HG03439 (cell line): Measurements from ENCODE around the gene MYO1D.

ENCODE experiments used
- ATAC-seq: cut with Tn5 transposase; IDR thresholded peaks from one replicate; pipeline ENCODE4 v1.9.1; 2021; ENCODE audit warnings: mild to moderate bottlenecking, moderate library complexity; ENCODE audit not compliant: unreplicated experiment

The MYO1D gene

DNA sequence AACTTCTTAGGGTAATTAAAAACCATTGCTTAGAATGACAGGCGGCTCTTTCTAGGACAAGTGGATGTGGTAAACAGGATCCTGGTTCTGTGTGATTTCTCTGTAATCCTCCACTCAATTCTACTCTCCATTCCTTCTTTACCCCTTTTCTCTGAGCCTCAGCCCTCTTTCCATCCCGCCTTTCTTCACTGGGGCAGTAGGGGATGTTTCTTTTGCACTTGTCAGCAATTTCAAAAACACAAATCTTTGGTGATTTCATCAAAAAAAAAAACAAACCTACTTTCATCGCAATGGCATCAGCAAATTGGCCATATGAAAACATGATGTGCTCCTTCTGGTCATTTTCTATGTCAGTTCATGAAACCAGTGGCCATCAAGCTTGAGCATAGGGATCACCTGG, 285.5 kb downstream of the MYO1D start:
- ATAC-seq = no peak

DNA sequence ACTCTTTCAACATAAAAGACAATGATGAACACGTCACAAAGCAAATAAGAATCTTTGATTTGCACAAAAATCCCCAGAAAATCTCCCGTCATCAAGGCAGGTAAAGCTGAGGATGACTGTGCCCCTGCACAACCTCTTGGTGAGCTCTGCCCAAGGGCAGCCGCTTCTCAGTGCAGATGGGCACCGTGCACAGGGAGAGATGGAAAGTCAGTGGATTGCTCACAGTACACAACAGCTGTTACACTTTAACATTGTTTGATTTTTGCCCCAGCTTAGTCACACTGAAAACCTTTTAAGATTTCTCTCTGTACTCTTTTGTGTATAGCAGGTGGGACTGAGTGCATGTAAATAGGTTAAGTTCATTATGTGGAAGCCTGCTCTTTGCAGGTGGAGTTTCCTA, 285.9 kb downstream of the MYO1D start:
- ATAC-seq = no peak

DNA sequence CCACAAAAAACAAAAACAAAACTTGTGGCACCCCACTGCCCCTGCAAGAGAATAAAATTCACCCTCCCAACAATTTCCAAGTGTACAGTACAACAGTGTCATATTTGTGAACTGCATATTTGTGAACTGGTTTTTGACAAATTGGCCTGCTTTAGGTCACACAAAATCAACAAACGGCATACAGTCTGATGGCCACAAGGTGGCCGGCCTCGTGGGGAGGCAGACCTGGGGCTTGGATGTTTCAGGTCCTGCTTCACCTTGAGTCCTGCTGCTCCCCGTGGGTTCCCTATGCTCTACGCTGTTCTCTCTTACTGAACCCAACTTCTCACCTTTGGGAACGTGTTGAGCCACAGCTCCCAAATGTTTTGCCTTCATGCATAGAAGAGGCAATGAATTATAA, 287.9 kb downstream of the MYO1D start:
- no peak for ATAC-seq

DNA sequence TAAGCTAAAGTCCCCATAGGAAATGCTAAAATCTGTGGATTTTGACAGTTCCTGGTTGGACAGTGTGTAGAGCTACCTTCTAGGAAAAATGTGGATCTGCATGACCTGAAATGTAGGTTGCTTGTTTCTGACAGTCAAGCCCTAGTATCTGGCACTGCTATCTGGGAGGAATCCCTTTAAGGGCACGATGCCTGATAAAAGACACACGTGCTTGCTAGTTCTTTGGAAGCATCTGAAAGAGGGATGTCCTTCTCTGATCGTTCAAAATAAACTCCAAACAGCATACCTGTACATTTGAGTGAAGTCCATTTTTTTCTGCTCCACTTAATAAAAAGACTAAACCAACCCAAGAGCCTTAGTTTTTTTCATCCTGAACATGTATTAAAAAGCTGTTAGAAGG, 288.8 kb downstream of the MYO1D start:
- no peak for ATAC-seq

DNA sequence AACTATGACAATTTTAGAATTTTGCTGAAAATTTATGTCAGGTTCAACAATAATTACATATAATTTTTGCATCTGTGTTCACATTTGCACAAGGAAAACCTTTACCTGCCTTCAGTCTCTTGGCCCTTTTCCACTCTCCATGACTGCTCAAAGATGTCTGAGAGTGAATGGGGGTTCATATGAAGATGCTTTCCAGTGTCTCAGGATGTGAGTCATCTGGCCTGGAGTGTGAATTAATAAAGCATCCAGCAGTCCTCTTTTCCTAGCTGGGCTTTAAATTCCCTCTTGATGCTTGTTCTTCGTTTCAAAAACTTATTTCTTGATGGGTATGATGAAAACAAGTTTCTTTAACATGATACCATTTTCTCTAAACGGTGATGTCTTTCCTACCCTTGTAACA, 290.3 kb downstream of the MYO1D start:
- ATAC-seq = no peak

DNA sequence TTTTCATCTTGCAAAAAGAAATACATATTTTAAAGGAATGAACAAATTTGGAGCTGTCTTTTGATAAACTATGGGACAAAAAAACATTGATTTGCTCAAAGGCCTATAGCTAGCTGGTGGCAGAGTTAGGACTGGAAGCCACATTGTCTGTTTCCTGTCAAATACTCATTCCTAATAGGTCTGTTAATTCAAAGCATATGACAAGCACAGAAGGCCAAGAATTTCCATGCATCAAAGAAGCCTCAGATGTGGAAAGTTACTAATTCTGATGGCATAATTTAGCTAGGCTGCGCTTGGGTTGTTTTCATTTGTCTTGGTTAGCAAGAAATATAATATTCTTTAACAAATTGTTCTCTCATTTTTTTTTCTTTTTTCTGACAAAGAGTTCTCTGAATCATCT, 292.1 kb downstream of the MYO1D start:
- no peak for ATAC-seq

DNA sequence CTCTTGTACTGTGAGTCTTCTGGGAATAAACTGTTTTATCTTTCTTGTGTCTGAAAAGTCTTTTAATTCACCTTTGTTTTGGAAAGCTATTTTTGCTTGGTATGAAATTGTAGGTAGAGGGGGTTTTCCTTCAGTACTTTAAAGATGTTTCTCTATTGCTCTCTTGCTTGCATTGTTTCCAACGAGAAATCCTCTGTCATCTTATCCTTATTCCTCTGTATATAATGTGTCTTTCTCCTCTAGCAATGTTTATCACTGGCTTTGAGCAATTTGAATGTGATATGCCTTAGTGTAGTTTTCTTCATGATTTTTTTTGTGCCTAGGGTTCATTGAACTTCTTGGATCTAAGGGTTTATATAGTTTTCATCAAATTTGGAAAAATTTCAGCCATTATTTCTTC, 293.9 kb downstream of the MYO1D start:
- ATAC-seq = no peak

DNA sequence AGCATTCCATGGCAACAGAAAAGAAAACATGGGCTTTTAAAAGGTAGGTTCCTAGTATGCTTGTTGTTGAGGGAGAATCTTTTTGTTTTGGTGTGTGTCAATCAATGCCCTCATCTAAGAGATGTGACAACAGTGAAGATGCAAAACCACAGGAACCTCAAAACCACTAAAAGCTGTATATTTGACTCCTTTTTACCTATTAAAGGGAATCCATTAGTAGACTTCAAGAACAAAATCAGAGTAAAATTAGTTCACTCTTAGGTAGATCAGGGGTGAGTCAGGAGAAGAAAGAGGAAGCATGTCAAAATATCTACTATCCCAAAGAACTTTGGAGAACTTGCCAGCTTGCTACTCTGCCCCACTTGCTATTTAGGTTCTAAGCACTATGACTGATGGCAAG, 301.1 kb downstream of the MYO1D start:
- no peak for ATAC-seq

DNA sequence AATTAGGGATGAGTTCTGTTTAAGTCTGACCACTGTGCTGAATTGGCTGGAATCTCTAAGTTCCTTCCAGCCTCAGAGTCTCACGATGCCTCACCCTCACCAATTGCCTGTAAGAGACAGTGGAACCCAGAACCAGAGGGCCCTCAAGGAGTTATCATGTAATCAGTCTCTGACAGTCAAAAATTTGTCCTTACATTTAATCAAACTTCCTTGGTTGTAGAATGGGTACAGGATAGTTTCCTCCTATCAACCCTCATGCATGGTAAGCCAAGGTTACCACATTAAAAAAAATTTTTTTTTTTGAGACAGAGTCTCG, 306.9 kb downstream of the MYO1D start:
- no peak for ATAC-seq

DNA sequence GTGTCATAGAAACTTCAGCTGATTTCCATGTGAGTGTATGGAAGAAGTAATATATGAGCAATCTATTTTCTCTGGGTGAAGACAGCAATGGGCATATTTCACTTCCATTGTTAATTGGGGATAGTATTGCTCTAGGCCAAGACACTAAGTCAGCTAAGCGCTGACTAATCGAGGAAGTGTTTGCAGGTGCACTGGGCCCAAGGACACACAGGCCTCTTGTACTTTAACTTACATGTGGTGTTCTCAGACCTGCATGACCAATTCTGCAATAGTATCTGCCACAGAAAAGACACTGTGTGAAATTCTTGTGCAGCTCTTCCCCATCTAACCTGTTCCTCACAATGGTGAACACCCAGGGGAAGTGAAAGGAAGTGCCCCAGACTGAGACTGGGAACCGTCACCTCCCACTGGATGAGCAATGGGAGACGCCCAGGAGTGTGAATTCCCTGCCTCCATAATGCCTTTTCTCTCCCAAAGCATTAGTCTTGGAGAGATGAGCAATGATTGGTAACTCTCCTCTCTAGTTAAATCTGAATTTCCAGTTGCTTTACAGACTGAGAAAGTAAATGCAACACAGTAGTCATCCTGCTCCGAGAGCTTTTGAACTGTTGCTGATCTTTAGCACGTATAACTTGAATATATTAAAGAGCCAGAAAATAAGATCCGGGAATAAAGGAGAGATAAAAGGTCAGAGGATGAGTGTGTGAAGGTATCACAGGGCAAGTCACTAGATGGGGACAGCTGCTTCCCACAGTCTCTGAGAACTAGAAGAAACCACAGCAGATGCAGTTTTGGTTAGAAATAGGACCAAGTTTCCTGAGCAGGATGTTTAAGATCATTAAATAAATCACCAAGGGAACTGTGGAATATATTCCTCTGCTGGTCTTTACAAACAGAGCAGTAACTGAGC, 307.5 kb downstream of the MYO1D start:
- no peak for ATAC-seq

DNA sequence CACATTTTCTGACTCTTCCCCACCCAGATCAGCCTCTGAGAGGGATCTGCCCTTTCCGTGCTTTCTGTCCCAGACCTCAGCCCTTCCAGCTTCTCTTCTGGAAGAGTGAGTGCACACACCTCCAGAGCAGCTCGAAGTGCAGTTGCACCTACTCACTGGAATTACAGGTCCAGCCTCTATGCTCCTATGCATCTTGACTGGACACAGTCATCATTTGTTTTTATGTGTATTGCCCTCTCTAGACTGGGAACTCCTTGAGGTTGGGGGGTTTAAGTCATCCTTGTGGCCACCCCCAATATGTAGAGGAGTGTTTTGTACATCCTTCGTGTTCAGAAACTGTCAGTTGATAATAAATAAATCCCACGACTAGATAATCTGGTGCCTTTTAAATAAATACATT, 308.2 kb downstream of the MYO1D start:
- no peak for ATAC-seq

DNA sequence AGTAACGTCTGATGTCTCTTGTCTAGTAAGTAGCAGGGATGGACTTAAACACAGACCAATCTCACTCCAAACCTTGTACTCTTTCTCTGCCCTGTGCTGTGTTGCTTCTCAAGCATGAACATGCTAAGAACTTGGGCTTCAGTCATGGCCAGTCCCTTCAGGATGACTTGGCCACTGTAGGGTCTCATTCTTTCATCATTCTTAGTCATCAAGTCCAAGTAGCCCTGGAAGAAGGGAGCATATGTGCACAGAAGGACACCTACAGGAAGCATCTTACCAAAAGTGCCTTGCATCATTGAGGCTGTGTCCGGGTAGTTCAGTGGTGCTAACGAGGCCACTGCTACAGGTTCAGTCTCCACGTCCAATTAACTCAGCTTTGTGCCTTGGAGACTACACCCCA, 309.4 kb downstream of the MYO1D start:
- ATAC-seq = no peak

DNA sequence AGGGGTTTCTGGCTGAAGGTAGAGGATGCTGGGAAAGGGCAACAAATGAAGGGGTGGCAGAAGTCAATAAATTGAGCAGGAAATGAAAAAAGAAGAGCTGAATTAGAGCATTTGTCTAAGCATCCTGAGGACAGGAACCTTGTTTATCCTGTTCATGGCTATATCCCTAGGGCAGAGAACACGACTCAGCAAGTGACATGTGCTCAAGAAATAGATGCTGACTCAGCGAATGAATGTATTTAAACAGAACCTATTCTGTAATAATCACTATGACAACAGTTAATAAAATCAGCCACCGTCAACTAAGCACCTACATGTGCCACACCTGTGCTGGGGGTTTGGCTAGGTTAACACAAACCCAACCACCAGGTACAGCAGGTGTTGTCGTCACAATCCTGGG, 309.8 kb downstream of the MYO1D start:
- ATAC-seq = no peak

DNA sequence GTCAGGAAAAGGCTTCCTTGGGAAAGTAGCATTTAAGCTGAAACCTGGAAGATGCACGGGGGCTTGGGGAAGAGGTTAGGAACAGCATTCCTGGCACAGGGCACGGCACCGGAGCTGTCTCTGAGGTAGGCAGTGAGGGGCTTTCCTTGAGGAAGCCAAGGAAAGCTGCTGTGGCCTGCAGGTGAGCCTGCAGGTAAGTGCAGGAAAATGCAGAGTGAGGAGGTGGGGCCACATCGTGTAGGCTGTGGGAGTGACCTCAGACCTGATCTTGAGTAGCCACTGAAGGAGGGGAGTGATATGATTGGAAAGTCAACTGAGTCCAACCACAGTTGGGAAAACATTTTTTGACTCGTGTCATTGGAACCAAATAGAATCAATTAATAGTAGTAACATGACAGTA, 310.6 kb downstream of the MYO1D start:
- ATAC-seq = no peak

DNA sequence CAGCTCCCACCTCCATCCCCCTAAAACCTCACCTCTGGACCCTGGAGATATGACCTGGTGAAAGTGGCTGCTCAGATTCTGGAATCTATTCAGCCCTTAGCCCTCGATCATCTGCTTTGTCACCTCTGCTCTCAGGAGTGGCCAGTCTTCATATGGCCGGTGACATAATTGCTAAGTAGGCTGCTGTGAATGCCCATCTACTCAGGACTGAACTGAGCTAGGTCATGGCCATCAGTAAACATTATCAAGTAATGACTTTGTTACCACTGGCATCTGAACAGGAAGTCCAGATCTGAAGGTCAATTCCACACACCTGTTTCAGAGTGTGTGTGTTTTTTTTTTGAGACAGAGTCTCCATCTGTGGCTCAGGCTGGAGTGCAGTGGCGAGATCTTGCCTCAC, 311.5 kb downstream of the MYO1D start:
- no peak for ATAC-seq

DNA sequence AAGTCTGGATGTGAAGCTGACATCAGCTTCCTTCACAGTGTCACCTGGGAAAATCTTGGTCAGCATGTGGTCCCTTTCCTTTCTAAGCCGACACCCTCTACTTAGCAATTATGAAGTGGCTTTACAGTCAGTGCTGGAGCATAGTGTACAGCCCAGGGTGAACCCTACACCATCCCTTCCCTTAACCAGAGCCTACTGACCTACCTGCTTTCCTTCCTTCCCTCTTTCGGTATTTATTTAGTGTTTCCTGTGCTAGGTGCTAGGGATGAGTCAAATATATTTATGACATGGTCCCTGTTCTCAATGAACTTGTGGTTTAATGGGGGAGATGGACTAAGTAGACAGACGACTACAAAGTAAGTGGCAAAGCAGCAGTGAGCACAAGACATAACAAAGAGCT, 312.6 kb downstream of the MYO1D start:
- no peak for ATAC-seq

DNA sequence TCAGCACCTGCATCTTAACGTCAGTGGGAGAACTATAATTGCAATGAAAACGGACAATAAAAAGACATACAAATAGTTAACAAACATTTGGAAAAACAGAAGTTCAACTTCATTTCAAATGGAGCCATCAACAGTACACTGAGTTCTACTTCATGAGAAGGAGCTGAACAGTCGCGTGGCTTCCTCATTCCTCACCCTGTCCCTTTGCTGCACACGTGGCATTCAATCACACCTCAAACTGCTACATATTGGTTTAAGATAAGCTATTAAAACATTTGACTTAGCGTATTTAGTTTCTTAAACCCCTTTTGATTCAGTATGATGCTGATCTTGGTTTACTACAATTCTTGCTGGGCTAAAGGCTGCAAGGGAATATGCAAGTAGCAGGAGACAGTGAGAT, 313.3 kb downstream of the MYO1D start:
- no peak for ATAC-seq

DNA sequence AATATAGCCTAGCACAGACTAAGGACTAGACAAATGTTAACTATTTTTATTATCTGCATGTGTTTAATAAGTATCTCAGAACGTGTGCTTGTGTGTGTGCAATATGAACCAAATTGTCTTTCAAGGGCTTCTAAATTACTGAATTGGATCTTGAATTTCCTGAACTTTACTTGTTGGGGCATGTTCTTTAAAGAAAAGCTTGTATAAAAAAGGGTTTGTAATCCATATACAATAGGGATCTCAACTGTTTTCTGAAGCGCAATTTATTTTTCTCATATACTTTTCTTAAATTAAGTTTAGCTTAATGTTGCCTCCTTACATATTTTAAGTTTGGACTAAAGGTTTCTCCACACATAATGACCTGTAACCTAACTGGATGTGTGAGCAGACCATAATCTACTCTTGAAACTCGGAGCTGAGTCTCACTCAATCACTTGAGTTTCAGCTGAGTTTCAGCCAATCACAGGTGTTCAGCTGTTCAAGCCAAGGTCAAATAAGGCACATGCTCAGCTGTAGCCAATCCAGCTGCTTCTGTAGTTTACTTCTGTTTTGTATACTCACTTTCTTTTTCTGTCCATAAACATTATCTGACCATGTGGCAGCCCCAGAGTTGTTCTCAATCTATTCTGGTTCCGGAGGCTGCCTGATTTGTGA, 317.8 kb downstream of the MYO1D start:
- ATAC-seq = peak; percentile 73

DNA sequence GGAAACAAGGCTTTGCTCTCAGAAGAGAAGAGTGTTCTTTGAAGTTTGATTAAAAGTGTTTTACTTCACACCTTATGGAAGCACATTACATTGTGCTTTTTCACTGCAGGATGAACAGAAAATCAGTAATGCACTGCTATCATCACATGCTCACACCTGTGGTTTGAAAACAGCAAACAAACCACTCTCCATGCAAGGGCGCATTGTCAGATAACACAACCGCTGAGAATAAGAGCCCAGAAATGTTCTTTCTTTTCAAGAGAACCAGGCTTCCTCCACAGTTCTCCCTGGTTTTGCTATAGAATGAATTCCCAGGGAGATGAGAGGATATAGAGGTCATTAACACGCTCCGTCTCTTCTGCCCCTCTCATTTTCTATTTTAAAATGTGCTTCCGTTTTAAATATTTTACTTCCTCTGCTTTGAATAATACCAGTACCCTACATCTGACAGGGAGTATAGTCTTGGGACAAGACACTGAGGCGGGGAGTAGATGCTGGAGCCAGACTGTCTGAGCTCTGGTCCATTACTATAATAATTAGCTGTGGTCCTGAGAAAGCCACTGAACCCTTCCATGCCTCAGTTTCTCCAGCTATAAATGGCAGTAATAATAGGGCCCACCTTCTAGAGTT, 318.5 kb downstream of the MYO1D start:
- no peak for ATAC-seq

DNA sequence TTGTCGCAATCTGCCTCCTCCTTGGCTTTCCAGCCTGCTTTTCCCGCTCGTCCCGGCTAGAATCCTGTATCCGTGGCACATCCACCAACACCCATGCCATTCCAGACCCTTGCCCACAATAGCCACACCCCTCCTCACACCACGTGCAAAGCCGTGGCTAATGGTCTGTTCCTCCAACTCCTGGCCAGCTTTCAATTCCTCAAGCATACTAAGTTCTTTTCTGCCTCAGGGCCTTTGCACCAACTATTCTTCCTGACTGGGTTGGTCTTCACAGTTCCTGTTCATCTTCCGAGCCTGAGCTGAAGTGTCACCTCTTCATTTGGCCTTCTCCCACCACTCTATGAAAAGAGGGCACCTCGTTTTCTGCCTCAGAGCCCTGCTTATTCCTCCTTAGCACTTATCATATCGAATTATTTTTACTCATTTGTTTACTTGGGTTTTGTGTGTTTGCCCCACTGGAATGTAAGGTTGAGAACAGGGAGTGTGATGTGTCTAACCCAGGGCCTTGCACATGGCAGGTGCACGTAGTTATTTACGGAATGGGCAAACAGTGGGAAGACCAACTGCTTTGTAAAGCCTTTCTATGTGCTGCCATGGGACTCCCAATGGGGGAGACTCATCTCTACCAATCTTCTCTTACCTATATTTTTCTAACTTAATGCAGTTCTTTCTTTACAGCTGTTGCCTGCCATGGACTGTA, 321.2 kb downstream of the MYO1D start:
- ATAC-seq = no peak

DNA sequence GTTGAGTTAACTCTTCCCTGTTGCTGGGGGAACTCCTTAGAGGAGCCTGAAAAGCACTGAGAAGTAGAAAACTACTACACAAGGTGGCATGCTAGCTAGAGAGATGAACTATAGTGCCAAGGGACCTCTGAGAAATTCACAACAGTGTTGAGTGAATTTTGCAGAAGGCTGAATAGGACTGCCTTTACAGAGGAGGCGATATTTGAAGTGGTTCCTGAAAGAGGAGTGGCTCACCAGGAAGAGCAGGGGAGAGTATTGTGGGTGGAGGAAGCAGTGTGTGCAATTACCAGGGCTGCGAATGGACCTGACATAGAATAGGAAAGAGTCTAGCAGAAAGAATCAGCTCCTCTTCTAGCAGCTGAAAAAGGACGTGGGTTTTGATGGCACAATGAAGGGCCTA, 323.8 kb downstream of the MYO1D start:
- no peak for ATAC-seq

DNA sequence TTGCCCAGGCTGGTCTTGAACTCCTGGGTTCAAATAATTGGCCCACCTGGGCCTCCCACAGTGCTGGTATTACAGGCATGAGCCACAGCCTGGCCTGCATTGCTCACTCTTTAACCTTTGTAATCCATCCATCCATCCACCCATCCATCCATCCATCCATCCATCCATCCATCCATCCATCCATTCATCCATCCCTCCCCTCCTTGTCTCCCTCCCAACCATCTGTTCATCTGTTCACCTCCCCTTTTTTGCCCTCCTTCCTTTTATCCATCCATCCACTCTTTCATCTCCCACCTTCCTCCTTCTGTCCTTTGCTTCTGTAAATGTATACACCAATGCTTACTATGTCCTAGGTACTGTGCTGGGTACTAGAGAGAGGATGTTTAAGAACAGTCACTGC, 324.6 kb downstream of the MYO1D start:
- no peak for ATAC-seq
